GM12875 (cell line): ENCODE results near the gene ADORA2B.
"Not testable (repeated sequence)": the region's sequence is repeated elsewhere in the genome, so short reads cannot be mapped to it uniquely, and the experiment has no call there.

ENCODE experiments used
- H3K4me3 ChIP-seq: one replicate; pipeline ENCODE4 v1.5.1; 2011; ENCODE audit warnings: low read depth, low read length, control low read depth
- CTCF ChIP-seq: IDR thresholded peaks from 2 replicates; pipeline ENCODE4 v1.5.1; 2011; ENCODE audit warnings: low read depth, mild to moderate bottlenecking, control low read depth, inconsistent platforms, low read length, moderate library complexity, borderline replicate concordance; ENCODE audit not compliant: insufficient read depth

ADORA2B gene

DNA sequence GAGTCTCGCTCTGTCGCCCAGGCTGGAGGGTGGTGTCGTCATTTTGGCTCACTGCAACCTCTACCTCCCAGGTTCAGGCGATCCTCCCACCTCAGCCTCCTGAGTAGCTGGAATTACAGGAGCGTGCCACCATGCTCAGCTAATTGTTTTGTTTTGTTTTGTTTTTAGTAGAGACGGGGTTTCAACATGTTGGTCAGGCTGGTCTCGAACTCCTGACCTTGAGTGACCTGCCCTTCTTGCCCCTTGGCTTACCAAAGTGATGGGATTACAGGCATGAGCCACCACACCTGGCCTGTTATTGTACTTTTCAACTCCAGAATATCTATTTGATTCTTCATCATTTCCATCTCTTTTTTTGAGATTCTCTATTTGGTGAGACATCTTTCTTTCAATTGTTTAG is 9.0 kb upstream of the ADORA2B start:
- no peak overlapping the region for H3K4me3 ChIP-seq
- no peak for TF ChIP-seq CTCF

DNA sequence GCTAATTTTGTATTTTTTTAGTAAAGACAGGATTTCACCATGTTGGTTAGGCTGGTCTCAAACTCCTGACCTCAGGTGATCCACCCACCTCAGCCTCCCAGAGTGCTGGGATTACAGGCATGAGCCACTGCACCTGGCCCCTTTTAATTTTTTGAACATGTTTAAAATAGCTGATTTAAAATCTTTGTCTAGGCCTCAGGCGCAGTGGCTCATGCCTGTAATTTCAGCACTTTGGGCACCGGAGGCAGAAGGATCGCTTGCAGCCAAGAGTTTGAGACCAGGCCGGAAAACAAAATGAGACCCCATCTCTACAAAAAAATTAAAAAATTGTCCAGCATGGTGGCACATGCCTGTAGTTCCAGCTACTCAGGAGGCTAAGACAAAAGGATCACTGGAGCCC is 8.4 kb upstream of the ADORA2B start:
- not testable (repeated sequence) for H3K4me3 ChIP-seq

DNA sequence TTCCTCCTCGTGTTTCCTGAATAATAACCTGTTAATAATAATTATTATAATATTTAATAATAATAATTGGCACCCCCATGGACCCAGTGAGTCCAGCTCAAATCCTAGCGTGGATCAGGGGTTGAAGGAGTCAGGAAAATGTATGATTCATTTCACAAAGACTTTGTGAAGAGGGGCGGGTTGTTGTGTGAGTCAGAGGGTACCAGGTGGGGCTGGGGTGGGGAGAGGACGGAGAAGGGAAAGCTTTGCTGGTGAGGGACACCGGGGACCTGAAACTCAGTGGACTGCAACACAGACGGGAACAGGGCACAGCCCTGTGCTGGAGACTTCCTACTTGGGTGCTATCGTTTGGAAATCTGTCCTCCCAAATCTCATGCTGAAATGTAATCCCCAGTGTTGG is 3.1 kb upstream of the ADORA2B start:
- no peak for TF ChIP-seq CTCF
- no peak overlapping the region for H3K4me3 ChIP-seq

DNA sequence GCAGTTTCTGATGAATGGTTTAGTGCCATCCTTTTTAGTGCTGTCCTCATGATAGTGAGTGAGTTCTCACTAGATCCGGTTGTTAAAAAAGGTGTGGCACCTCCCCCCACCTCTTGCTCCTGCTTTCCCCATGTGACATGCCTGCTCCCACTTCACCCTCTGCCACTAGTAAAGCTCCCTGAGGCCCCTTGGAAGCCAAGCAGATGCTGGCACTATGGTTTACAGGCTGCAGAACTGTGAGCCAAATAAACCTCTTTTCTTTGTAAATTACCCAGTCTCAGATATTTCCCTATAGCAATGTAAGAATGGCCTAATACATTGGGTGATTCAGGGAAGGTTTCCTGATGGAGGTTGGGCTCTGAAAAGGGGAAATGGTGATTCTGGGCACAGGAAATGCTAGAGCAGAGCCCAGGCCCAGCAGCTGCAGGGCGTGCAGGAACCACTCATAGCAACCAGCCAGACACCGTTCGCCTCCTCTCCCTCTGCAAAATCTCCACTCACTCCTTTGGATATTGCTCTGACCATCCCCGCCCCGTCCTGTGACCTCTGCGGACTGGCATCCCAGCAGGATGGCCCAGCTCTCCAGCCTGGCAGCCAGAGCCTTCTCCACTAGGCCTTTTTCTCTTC is 2.6 kb upstream of the ADORA2B start:
- no peak overlapping the region for H3K4me3 ChIP-seq
- TF ChIP-seq CTCF = no peak

- peak overlapping the region; percentile 64 for H3K4me3 ChIP-seq
Observed at GRCh38 chr17:15943971-15944758, 765 bp upstream of the ADORA2B start.

DNA sequence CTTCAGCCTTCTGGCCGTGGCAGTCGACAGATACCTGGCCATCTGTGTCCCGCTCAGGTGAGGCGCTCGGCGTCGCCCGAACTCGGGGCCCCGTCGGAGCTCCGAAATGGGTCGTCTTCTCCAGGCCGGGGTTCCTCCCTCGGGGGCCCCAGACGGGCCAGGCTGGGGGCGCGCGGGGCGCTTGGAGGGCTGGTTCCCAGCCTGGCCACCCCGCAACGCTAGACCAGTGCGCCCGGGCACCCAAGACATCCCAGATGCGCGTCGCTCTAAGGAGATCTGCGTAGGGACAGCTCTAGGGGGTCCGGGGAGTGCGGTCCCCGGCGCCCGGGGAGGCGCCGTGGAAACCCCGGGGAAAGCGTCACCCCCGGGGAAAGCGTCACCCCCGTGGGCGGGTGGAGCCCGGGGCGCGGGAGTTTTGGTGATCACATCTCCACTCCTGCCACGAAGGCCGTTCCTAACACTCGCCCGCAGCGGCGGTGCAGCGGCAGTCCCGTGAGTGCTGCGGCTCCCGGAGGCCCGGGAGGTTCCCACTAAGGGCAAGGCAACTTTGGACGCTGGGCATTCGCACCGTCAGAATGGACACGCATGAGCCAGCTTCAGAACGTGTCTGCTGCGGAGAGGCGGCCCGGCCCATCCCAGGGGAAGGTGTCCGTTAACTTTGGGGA is 729 bp downstream of the ADORA2B start:
- H3K4me3 ChIP-seq = peak overlapping the region; percentile 64
- no peak for TF ChIP-seq CTCF

More at GRCh38 chr17:15943971-15944758, 765 bp upstream of the ADORA2B start:
- no peak for TF ChIP-seq CTCF

GRCh38 chr17:15946611-15947120 is 1.7 kb downstream of the ADORA2B start:
- TF ChIP-seq CTCF = no peak
- H3K4me3 ChIP-seq = no peak overlapping the region
